ENCODE measurements around the gene CLPX.
A peak's percentile ranks its signal among the peaks of the same experiment; 100 is the strongest.
"Not testable (repeated sequence)": the region's sequence is repeated elsewhere in the genome, so short reads cannot be mapped to it uniquely, and the experiment has no call there.

The CLPX gene

GRCh38 chr15:65195548-65195923, 10.4 kb upstream of the CLPX start:
- TF ChIP-seq ZFX (IDR thresholded peaks at IDR 0.05; ENCODE audit: borderline replicate concordance) (no peak), CTCF (IDR thresholded peaks at IDR 0.05) (no peak)
- no peak overlapping the region for H3K27ac ChIP-seq

- no peak overlapping the region for H3K27ac ChIP-seq
- TF ChIP-seq ZFX (IDR thresholded peaks at IDR 0.05; ENCODE audit: borderline replicate concordance): no peak
- no peak for TF ChIP-seq CTCF (IDR thresholded peaks at IDR 0.05)
Observed at GRCh38 chr15:65194826-65195547, 9.8 kb upstream of the CLPX start.

- no peak overlapping the region for H3K27ac ChIP-seq
- TF ChIP-seq ZFX (IDR thresholded peaks at IDR 0.05; ENCODE audit: borderline replicate concordance) (no peak), CTCF (IDR thresholded peaks at IDR 0.05) (no peak)
Observed at GRCh38 chr15:65192016-65192415, 6.9 kb upstream of the CLPX start.

GRCh38 chr15:65189102-65189740, 4.1 kb upstream of the CLPX start:
- peak; percentile 75 for TF ChIP-seq CTCF (IDR thresholded peaks at IDR 0.05)
- no peak for TF ChIP-seq ZFX (IDR thresholded peaks at IDR 0.05; ENCODE audit: borderline replicate concordance)
- H3K27ac ChIP-seq: no peak overlapping the region

- not testable (repeated sequence) for H3K27ac ChIP-seq
Observed at GRCh38 chr15:65188472-65188871, 3.3 kb upstream of the CLPX start.

GRCh38 chr15:65184305-65184867, 756 bp downstream of the CLPX start:
- peak overlapping the region; percentile 84 for H3K27ac ChIP-seq
- TF ChIP-seq ZFX (IDR thresholded peaks at IDR 0.05; ENCODE audit: borderline replicate concordance) (no peak), CTCF (IDR thresholded peaks at IDR 0.05) (no peak)

- peak overlapping the region; percentile 84 for H3K27ac ChIP-seq
Observed at GRCh38 chr15:65183865-65184159, 1.3 kb downstream of the CLPX start.

More at GRCh38 chr15:65183865-65184159, 1.3 kb downstream of the CLPX start:
- TF ChIP-seq CTCF (IDR thresholded peaks at IDR 0.05) (peak; percentile 25; the same call in 1 of the 2 replicates), ZFX (IDR thresholded peaks at IDR 0.05; ENCODE audit: borderline replicate concordance) (no peak)
